ENCODE data around the gene DOC2A. TPM values are rescaled to one million over a fixed set of nuclear protein-coding genes. Genes with fewer than 3 reads are reported as not detected.

Gene DOC2A
- total RNA-seq, 2 experiments from 2014 or later, result not detected

DNA sequence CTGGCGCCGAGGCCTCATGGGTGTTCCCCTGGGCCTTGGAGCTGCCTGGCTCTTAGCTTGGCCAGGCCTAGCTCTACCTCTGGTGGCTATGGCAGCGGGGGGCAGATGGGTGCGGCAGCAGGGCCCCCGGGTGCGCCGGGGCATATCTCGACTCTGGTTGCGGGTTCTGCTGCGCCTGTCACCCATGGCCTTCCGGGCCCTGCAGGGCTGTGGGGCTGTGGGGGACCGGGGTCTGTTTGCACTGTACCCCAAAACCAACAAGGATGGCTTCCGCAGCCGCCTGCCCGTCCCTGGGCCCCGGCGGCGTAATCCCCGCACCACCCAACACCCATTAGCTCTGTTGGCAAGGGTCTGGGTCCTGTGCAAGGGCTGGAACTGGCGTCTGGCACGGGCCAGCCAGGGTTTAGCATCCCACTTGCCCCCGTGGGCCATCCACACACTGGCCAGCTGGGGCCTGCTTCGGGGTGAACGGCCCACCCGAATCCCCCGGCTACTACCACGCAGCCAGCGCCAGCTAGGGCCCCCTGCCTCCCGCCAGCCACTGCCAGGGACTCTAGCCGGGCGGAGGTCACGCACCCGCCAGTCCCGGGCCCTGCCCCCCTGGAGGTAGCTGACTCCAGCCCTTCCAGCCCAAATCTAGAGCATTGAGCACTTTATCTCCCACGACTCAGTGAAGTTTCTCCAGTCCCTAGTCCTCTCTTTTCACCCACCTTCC is 23.3 kb downstream of the DOC2A start:
- Mint-ChIP-seq H3K4me1 (no peaks in the 10 kb centered on the region), H3K27me3 (no peaks in the 10 kb centered on the region), H3K9me3 (no peaks in the 10 kb centered on the region), H3K27ac (no peak overlapping the region), H3K4me3 (no peak overlapping the region), H3K36me3 (peaks cover 12% of the 10 kb centered on the region)
- DNase-seq (no peak), ATAC-seq (ENCODE audit: low read depth) (no peak)
- POLR2A ChIA-PET, result interaction anchor here (0.6 kb wide), 1 partner anchor 149 kb away, joined by 3 read pairs; no protein-coding TSS in a partner anchor

DNA sequence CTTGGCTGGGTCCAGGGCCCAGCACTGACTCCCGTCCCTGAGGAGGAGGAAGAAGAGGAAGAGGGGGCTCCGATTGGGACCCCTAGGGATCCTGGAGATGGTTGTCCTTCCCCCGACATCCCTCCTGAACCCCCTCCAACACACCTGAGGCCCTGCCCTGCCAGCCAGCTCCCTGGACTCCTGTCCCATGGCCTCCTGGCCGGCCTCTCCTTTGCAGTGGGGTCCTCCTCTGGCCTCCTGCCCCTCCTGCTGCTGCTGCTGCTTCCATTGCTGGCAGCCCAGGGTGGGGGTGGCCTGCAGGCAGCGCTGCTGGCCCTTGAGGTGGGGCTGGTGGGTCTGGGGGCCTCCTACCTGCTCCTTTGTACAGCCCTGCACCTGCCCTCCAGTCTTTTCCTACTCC is 23.9 kb downstream of the DOC2A start:
- POLR2A ChIA-PET, result no interaction called here
- Mint-ChIP-seq H3K9me3 (no peaks in the 10 kb centered on the region), H3K27me3 (no peaks in the 10 kb centered on the region), H3K27ac (no peak overlapping the region), H3K4me1 (no peaks in the 10 kb centered on the region), H3K4me3 (no peak overlapping the region), H3K36me3 (peaks cover 14% of the 10 kb centered on the region)
- no peak for ATAC-seq (ENCODE audit: low read depth)
- DNase-seq, result no peak

DNA sequence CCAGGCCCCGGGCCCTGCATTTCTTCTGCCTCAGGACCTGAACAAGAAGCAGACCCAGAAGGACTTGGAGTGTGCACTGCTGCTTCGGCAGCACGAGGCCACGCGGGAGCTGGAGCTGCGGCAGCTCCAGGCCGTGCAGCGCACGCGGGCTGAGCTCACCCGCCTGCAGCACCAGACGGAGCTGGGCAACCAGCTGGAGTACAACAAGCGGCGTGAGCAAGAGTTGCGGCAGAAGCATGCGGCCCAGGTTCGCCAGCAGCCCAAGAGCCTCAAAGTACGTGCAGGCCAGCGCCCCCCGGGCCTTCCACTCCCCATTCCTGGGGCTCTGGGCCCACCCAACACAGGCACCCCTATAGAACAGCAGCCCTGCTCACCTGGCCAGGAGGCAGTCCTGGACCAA is 24.6 kb downstream of the DOC2A start:
- POLR2A ChIA-PET, result interaction anchor here (1.0 kb wide), 1 partner anchor 13 kb away, joined by 3 read pairs; the partner anchor contains the start of gene TAOK2
- no peaks in the 10 kb centered on the region for H3K4me1 Mint-ChIP-seq
- no peak for ATAC-seq (ENCODE audit: low read depth)
- DNase-seq, result no peak
- H3K27me3 Mint-ChIP-seq, result no peaks in the 10 kb centered on the region
- H3K27ac Mint-ChIP-seq, result no peak overlapping the region
- no peak overlapping the region for H3K4me3 Mint-ChIP-seq
- peaks cover 15% of the 10 kb centered on the region for H3K36me3 Mint-ChIP-seq
- no peaks in the 10 kb centered on the region for H3K9me3 Mint-ChIP-seq

DNA sequence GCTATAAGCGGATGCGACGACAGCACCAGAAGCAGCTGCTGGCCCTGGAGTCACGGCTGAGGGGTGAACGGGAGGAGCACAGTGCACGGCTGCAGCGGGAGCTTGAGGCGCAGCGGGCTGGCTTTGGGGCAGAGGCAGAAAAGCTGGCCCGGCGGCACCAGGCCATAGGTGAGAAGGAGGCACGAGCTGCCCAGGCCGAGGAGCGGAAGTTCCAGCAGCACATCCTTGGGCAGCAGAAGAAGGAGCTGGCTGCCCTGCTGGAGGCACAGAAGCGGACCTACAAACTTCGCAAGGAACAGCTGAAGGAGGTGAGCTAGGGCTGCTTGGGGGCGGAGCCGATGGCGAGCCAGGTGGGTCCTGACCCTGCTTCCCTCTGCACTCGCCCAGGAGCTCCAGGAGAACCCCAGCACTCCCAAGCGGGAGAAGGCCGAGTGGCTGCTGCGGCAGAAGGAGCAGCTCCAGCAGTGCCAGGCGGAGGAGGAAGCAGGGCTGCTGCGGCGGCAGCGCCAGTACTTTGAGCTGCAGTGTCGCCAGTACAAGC is 25.5 kb downstream of the DOC2A start:
- POLR2A ChIA-PET, result interaction anchor here (1.0 kb wide), 3 partner anchors 9 to 178 kb away, joined by 3 to 5 read pairs (median 3); partner anchors contain the start of gene TAOK2
- Mint-ChIP-seq H3K9me3 (no peaks in the 10 kb centered on the region), H3K4me3 (no peak overlapping the region), H3K4me1 (no peaks in the 10 kb centered on the region), H3K27me3 (no peaks in the 10 kb centered on the region), H3K36me3 (peaks cover 18% of the 10 kb centered on the region), H3K27ac (no peak overlapping the region)
- DNase-seq, result no peak
- no peak for ATAC-seq (ENCODE audit: low read depth)

DNA sequence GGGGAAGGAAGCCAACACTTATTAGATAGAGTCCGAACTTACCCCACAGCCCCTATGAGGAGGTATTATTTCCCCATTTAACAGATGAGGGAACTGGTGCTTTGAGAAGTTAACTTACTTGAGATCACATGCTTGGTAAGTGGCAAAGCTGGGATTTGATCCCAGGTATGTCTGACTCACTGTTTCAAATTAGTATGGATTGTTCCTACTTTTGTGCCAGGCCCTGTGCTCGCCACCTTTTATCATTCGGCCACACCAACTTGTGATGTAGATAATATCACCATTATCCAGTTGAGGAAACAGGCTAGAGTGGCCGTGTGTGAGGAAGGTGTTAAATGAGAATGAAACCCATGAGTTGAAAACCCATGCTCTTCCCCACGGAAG is 26.1 kb downstream of the DOC2A start:
- DNase-seq (no peak), ATAC-seq (ENCODE audit: low read depth) (no peak)
- Mint-ChIP-seq H3K9me3 (no peaks in the 10 kb centered on the region), H3K27me3 (no peaks in the 10 kb centered on the region), H3K36me3 (peaks cover 20% of the 10 kb centered on the region), H3K4me3 (no peak overlapping the region), H3K27ac (no peak overlapping the region), H3K4me1 (no peaks in the 10 kb centered on the region)
- POLR2A ChIA-PET, result interaction anchor here (1.0 kb wide), 1 partner anchor 177 kb away, joined by 3 read pairs; no protein-coding TSS in a partner anchor

DNA sequence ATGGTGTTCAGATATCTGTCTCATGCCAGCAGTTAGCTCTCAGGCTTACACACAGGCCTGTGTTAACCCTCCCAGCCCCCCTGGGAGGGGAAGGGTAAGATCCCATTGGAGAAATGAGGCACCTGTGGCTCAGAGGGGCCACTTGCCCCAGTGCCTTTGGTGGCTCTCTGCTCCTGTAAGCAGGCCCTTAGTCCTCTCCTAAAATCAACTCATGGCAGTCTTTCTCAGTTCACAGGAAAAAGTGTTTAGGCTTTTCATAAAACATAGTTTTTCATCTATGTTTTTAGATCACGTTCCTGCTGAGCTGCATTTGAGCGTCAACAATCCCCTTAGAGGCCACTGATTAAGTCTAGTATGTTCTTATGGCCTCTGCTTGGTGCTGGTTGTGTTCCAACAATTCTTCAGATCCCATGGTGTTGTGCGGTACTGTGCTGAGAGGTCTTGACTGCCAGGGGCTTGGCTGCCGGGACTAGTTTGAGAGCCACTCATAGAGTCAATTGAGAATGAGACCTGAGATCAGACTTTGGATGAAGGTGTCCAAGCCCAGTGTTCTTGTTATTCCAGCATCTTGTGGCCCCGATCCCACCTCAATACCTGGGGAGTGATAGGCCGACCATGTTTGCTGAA is 26.6 kb downstream of the DOC2A start:
- POLR2A ChIA-PET, result interaction anchor here (1.6 kb wide), 1 partner anchor 11 kb away, joined by 4 read pairs; no protein-coding TSS in a partner anchor
- H3K27ac Mint-ChIP-seq, result no peak overlapping the region
- H3K27me3 Mint-ChIP-seq, result no peaks in the 10 kb centered on the region
- DNase-seq (no peak), ATAC-seq (ENCODE audit: low read depth) (no peak)
- no peaks in the 10 kb centered on the region for H3K4me1 Mint-ChIP-seq
- peaks cover 18% of the 10 kb centered on the region for H3K36me3 Mint-ChIP-seq
- H3K9me3 Mint-ChIP-seq, result no peaks in the 10 kb centered on the region
- H3K4me3 Mint-ChIP-seq, result no peak overlapping the region

DNA sequence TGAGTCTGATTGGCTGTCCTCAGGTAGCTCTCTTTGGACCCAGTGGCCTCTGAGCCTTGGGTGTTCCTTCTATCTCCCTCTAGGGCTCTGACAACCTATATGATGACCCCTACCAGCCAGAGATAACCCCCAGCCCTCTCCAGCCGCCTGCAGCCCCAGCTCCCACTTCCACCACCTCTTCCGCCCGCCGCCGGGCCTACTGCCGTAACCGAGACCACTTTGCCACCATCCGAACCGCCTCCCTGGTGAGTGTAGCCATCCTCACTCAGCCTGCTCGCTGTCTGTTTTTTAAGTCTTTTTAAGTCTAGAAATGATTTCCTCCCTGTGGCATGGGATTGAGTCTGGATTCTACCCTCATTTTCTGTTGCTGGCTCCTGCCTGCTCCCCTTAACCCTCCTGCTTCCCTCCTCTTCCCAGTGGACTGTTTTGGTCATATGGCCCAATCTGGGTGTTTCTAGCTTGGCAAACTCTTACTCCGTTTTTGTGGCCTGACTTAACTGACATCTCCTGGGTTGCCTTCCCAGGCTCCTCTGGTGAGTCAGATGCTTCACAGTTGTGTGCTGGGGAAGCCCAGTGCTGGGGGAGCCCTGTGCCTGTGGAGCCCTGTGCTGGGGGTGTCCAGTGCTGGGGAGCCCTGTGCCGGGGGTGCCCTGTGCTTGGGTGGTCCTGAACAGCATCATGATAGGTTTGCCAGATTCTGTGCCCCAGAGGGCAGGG is 27.2 kb downstream of the DOC2A start:
- H3K27me3 Mint-ChIP-seq, result no peaks in the 10 kb centered on the region
- no peak overlapping the region for H3K4me3 Mint-ChIP-seq
- H3K27ac Mint-ChIP-seq, result no peak overlapping the region
- DNase-seq, result no peak
- no peaks in the 10 kb centered on the region for H3K9me3 Mint-ChIP-seq
- H3K4me1 Mint-ChIP-seq, result no peaks in the 10 kb centered on the region
- ATAC-seq (ENCODE audit: low read depth), result no peak
- POLR2A ChIA-PET, result interaction anchor here (1.6 kb wide), 1 partner anchor 10 kb away, joined by 4 read pairs; no protein-coding TSS in a partner anchor
- peaks cover 17% of the 10 kb centered on the region for H3K36me3 Mint-ChIP-seq

DNA sequence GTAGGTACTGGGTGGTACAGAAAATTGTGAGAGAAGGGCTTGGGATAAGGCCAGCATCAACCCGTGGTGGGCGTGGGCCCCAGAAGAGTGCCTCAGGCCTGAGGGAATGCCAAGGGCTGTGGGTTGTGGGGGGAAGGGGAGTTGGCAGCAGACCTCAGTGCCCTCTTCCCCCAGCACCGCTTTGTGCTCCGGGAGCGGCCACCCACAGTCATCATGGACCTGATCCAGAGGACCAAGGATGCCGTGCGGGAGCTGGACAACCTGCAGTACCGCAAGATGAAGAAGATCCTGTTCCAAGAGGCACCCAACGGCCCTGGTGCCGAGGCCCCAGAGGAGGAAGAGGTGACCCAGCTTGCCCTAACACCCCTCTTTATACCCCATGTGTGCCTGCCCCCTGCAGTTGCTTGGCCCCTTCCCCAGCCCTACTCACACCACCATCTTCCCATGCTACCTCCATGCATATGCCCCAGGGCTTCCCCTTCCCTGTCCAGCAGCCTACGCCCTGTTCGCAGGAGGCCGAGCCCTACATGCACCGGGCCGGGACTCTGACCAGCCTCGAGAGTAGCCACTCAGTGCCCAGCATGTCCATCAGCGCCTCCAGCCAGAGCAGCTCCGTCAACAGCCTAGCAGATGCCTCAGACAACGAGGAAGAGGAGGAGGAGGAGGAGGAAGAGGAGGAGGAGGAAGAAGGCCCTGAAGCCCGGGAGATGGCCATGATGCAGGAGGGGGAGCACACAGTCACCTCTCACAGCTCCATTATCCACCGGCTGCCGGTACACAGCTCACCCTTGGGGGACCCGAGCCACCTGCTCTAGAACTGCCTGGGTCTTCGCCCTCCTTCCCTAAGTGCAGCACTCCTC is 28.0 kb downstream of the DOC2A start:
- H3K9me3 Mint-ChIP-seq, result no peaks in the 10 kb centered on the region
- H3K27me3 Mint-ChIP-seq, result no peaks in the 10 kb centered on the region
- H3K36me3 Mint-ChIP-seq, result peaks cover 17% of the 10 kb centered on the region
- H3K27ac Mint-ChIP-seq, result no peak overlapping the region
- ATAC-seq (ENCODE audit: low read depth), result no peak
- H3K4me1 Mint-ChIP-seq, result no peaks in the 10 kb centered on the region
- POLR2A ChIA-PET, result interaction anchor here (1.6 kb wide), 1 partner anchor 10 kb away, joined by 4 read pairs; no protein-coding TSS in a partner anchor
- no peak for DNase-seq
- no peak overlapping the region for H3K4me3 Mint-ChIP-seq

DNA sequence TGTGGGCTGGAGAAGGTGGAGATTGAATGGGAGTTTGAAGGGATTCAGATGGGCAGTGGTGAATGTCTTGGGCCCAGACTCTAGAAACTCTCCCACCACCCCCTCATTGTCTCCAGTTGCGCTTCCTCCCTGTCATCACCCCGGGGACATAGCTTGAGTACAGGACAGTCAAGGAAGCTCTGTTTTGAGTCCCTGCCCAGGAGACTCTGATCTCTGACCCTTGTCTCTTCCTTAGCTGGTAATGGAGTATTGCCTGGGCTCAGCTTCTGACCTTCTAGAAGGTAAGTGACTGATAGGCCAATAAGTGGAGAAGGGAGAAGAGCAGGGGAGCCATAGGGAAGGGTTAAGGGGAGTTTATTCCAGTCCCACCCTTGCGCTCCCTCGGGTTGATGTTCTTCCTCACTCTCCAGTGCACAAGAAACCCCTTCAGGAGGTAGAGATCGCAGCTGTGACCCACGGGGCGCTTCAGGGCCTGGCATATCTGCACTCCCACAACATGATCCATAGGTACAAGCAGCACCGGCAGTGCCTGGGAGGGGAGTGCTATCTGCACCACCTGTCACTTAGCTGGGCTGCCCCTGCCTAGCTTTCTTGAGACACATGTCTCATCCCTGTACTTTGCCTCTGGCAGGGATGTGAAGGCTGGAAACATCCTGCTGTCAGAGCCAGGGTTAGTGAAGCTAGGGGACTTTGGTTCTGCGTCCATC is 32.1 kb downstream of the DOC2A start:
- POLR2A ChIA-PET, result interaction anchor here (2.1 kb wide), 1 partner anchor 11 kb away, joined by 5 read pairs; no protein-coding TSS in a partner anchor
- Mint-ChIP-seq H3K36me3 (peaks cover 14% of the 10 kb centered on the region), H3K27me3 (no peaks in the 10 kb centered on the region), H3K9me3 (no peaks in the 10 kb centered on the region), H3K4me1 (peaks cover 26% of the 10 kb centered on the region), H3K27ac (no peak overlapping the region), H3K4me3 (no peak overlapping the region)
- ATAC-seq (ENCODE audit: low read depth) (no peak), DNase-seq (no peak)

DNA sequence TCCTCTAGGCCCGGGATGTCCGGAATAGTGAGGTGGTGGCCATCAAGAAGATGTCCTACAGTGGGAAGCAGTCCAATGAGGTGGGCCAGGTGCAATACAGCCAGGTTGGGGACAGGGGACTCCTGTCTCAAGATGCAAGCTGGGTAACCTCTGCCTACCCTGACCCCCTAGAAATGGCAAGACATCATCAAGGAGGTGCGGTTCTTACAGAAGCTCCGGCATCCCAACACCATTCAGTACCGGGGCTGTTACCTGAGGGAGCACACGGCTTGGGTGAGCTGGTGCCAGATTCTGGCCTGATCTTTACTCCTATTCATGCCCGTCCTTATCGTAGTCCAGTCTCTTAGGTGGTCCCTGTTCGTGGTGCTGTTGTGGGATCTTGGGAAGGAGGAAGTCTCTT is 32.7 kb downstream of the DOC2A start:
- ATAC-seq (ENCODE audit: low read depth) (no peak), DNase-seq (no peak)
- Mint-ChIP-seq H3K36me3 (peaks cover 16% of the 10 kb centered on the region), H3K4me1 (peaks cover 30% of the 10 kb centered on the region), H3K4me3 (no peak overlapping the region), H3K27ac (no peak overlapping the region), H3K9me3 (no peaks in the 10 kb centered on the region), H3K27me3 (no peaks in the 10 kb centered on the region)
- POLR2A ChIA-PET, result no interaction called here

DNA sequence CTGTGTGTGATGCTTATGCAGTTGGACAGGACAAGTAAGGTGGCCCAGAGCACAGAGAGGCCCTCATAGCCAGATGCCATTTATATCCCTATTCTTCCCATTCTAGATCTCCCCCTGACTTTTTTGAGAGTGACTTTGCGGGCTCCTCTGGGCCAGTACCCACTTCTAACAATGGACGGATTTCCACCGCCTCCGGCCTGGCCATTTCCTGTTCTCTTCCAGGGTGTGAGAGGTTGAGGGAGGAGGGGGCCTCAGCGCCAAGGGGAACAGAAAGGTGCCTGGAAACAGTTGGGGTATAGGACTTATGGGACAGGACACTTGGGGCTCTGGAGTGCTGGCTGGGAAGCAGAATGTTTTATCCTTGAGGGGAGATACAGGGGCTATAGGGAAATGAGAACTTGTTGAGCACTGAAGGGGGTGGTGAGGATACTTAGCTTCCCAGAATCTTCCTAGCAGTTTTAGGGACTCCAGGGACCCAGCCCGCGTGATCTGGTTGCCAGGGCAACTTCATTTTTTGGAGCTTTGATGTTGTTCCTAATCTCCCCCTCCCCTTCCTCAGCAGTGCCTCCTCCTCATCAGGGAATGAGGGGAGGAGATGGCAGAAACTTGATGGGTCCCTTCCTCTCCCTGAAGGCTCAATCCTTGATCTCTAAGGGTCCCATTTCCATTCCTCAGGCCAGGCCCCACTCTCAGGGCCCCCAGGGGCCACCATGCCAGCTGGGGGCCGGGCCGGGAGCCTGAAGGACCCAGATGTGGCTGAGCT is 33.6 kb downstream of the DOC2A start:
- DNase-seq (no peak), ATAC-seq (ENCODE audit: low read depth) (no peak)
- Mint-ChIP-seq H3K9me3 (no peaks in the 10 kb centered on the region), H3K27me3 (no peaks in the 10 kb centered on the region), H3K27ac (no peak overlapping the region), H3K4me3 (no peak overlapping the region), H3K36me3 (peaks cover 19% of the 10 kb centered on the region), H3K4me1 (peaks cover 34% of the 10 kb centered on the region)
- POLR2A ChIA-PET, result interaction anchor here (1.1 to 6.8 kb wide), 3 partner anchors 15 to 51 kb away, joined by 3 to 72 read pairs (median 7); partner anchors contain the start of genes KCTD13 and TMEM219
